ENCODE data around the gene XRCC4.

XRCC4 gene

DNA sequence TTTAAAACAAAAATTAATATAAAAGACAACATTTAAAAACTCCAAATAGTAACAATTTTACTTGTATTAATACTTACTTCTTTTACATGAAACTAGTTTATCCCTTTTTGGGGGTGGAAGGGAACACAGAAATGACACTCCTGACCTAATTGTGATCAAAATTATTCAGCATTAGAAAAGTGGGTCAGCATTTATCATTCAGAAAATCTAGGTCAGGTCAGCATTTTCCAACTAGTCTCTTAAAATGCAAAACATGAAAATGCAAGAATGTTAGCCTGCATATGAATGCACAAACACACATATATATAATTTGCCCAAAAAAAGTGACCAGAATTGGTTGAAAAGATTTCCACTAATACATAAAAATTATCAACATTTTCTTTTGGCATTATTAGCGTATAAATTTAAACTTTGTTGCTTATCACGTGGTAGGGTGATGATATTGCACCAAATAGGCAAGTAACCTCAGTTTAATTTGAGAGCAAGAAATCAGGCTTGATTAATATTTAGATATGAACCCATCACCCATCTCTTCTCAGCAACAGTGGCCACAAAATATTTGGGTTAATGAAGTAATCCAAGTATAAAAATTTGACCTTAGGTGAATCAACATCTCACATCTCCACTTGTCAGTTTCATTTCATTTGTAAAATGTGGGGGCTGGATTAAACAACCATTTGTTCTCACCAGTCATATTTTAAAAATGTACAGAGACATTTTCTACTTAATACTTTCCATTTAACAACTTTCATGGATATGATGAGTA is 5.9 kb upstream of the XRCC4 start:
- DNase-seq = no peak

DNA sequence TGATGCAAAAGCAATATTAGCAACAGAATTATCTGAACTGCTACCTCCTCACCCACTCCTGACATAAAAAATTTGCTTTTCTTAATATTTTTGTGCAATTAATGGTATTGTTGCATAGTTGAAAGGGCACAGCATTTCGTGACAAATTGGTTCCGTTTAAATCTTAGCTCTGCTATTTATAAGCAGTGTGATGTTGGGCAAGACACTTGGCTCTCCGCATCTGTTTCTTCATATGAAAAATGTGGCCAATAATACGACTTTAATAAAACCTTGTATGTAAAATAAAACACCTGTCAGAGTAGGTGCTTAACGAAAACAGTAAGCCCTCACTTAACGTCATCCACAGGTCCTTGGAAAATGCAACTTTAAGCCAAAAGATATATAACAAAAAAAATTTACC is 4.4 kb upstream of the XRCC4 start:
- DNase-seq = no peak

DNA sequence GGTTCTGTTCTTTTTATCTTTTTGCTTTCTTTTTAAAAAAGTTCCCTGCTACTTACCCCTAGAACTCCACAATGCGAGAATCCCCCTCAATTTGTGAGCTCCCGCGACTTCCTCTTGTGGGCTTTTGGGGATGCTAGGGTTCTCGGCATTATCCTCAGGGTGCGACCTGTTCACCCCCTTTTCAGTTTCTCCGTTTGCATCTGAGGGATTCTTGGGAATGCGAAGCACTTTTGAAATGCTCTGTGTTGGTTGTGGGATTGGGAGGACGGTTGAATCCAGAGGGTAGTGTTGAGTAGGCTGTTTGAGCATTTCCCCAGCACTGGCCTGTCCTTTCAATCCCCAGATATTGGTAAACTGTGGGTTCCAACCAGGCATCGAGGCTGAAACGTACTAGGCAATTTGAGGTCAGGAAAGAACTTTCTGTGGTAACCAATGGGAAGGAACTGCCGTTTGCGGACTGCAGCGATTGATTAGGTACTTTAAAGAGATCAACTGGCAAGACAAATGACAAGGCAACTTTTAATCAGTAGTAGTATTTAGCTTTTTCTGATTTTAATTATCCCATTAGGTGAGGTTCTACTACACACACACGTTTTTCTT is 415 bp downstream of the XRCC4 start:
- no peak for DNase-seq

- DNase-seq = no peak
Measured at GRCh38 chr5:83082750-83083149, 5.4 kb downstream of the XRCC4 start.

- no peak for DNase-seq
Measured at GRCh38 chr5:83084336-83084735, 7.0 kb downstream of the XRCC4 start.

DNA sequence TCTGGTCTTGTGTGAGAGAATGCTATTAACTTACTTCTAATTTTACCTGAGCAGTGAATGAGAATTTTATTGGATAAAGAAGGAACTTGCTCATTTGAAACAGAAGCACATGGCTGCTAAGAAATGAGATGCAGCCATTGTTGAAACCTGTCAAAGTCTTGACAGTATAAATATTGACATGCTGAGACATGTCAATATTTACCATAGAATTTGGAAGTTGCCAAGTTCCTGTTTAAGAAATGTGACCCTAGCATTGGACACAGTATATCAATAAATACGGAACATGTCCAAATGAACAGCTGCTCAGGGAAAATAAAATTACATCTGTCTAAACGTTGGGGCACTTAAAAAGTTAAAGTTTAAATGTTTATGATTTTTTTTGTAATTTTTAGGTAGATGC is 7.8 kb downstream of the XRCC4 start:
- no peak for DNase-seq

DNA sequence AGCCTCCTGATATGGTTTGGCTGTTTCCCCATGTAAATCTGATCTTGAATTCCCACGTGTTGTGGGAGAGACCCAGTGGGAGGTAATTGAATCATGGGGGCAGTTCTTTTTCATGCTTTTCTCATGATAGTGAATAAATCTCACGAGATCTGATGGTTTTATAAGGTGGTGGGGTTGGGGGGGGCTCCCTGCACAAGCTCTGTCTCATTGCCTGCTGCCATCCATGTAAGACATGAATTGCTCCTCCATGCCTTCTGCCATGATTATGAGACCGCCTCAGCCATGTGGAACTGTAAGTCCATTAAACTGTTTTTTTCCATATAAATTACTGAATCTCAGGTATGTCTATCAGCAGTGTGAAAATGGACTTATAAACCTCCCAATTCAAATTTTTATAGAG is 12.8 kb downstream of the XRCC4 start:
- no peak for DNase-seq

DNA sequence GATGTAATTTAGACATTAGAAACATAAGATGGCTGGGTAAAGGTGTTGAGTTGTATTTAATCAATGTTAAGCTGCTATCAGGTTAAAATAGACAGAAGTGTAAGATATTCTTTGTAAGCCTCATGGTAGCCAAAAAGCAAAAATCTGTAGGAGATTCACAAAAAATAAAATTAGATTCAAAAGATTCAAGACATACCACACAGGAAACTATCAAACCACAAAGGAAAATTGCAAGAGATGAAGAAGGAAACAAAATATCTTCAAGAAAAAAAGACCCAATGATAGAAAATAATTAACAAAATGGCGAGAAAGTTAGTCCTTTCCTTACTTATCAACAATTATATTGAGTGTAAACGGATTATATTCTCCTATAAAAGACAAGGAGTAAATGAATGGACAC is 15.3 kb downstream of the XRCC4 start:
- no peak for DNase-seq

GRCh38 chr5:83093692-83094091 is 16.3 kb downstream of the XRCC4 start:
- no peak for DNase-seq

- no peak for DNase-seq
Measured at GRCh38 chr5:83095163-83095956, 18.0 kb downstream of the XRCC4 start.

DNA sequence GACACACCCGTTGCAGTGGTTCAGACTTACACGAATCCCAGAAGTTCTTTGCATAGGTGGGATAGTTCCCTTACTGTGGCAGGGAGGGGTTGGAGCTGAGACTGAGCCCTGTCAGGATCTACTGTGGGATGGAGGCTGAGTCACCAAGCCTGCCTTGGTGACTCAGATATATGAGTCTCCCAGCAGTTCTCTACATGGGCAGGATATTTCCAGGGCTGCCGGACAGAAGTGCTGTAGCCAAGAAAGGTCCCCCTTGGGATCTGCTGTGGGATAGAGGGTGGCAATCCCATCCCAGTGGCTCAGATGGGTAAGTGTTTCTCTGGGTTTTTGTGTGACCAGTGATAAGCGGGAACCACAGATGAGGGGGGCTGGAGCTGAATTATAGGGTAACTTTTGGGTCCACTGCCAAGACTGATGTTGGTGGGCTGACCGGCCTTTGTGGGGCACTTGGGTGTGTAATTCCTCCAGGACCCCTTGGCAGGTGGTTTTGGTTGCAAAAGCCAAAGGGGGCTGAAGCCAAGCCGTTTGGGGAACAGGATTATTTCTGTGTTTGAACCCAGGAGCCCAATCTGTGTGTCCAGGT is 18.7 kb downstream of the XRCC4 start:
- no peak for DNase-seq

GRCh38 chr5:83096660-83097339 is 19.5 kb downstream of the XRCC4 start:
- no peak for DNase-seq

DNA sequence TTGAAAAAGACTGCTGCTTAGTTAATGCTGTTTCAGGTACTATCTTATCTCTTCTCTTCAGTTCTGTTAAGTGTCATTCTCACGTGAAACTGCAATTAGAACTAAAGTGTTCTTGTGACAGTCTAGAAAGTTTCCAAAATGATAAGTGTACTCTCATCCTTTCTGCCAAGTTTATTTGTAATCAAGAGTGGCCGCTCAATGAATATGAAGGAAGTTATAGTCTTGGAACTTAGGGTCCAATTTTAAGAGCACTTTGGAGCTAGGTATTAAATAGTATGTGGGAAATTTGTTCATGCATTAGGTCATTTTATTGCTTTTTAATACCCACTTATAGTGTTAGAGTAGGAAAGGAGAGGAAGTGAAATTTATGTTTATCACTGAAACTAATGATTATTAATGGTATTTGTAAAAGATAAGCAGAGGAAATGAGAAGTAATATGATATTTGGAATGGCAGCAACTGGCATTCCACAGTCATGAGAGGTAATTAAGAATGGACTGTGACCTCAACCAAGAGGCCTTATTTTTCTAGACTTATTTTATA is 20.4 kb downstream of the XRCC4 start:
- no peak for DNase-seq

- DNase-seq = no peak
Measured at GRCh38 chr5:83099001-83099400, 21.7 kb downstream of the XRCC4 start.

DNA sequence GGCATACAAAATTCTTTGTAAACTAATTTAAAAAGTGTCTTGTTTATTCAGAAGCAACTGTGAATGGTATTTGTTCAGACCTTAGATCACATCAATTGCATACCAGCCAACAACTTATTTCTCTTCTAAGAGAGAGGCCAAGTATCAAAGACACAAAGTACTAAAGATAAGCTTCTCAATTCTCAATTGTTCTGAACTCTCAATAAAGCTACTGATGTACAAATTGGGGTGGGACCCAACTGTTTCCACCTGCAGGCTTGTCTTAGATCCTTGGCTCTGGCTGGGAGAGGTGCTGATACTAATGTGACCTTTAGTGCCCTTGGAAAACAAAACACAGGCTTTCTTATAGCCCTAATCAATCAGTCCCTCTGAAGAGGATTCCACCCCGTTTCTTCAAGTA is 22.1 kb downstream of the XRCC4 start:
- no peak for DNase-seq

DNA sequence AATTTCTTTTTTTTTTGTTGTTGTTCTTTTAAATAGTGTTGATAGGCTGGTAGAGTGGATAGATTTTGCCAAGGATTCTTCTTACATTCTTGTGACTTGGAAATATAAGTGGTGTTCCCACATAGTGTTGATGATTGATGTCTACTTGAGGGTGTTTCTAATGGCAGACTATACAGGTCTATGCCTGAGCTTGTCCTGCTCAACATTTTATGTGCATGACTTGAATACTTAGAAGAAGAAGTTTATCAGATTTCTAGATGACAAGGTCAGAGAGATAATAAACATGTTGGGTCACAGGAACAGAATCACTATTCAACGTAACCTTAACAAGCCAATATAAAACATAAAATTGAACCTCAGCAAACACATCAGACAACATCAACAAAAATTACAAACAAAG is 24.2 kb downstream of the XRCC4 start:
- no peak for DNase-seq

- no peak for DNase-seq
Measured at GRCh38 chr5:83102364-83102980, 25.1 kb downstream of the XRCC4 start.

DNA sequence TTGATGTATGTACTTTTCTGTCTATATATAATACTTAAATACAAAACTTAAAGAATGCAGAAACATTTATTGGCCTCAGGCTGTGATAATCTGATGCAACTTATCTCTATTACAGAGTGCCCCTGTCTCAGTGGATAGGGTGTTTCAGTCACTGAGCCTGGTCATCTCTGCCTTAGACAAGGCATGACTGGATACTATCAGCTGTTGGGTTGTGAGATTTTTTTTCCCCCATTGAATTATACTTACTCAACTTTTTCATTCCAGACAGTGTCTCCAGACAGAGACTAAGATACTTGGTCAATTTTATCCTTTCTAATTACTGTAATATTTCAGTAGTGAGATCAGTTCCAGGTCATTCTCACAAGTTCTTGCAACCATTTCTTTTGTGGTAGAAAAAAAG is 26.7 kb downstream of the XRCC4 start:
- no peak for DNase-seq

- no peak for DNase-seq
Measured at GRCh38 chr5:83107692-83108420, 30.5 kb downstream of the XRCC4 start.

DNA sequence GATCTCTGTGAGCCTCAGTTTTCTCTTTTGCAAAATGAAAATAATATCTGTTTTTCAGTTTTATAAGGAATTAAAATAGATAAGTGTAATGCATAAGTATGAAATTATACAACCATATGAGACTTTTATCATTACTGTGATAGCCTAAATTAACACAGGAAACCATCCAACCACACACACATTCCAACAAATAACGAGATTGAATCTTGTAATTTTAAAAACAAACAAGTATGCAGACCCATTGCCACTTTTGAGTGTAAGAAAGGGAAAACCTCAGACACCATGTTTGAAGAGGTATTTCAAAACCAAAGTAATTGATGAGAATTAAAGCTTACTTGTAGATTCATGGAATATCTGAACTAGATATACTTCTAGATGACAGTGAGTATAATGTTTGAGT is 32.0 kb downstream of the XRCC4 start:
- no peak for DNase-seq

DNA sequence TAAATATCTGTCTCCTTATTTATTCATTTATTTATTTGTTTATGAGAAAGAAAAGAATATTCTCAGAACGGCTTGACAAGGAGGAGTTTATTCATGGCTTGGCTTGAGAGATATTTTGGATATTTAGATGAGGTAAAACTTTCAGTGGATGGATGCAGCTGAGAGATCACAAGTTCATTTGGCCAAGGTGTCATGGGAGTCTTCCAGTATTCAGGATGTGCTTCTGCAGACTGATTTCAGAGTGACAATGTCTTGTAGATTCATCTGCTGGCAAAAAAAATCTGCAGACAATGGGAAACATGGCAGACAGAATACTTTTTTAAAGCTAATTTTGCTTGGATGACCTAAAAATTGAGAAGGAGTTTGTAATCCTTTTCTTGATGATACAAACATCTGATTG is 38.5 kb downstream of the XRCC4 start:
- DNase-seq = no peak

- DNase-seq = no peak
Measured at GRCh38 chr5:83118471-83118870, 41.1 kb downstream of the XRCC4 start.

Measured in CD4-positive, alpha-beta T cell treated with Interleukin-12 subunit alpha and Interleukin-12 subunit beta, for 1 hour (primary cell).